ENCODE data around the gene TPT1.
"Not testable (repeated sequence)": the region's sequence is repeated elsewhere in the genome, so short reads cannot be mapped to it uniquely, and the experiment has no call there.

Gene TPT1

GRCh38 chr13:45341034-45341798 lies at the start of gene TPT1:
Gene TPT1 (minus strand): TSS chr13:45341183. CDS start chr13:45341069, 114 bp downstream.
- peak; percentile 100 for DNase-seq

DNA sequence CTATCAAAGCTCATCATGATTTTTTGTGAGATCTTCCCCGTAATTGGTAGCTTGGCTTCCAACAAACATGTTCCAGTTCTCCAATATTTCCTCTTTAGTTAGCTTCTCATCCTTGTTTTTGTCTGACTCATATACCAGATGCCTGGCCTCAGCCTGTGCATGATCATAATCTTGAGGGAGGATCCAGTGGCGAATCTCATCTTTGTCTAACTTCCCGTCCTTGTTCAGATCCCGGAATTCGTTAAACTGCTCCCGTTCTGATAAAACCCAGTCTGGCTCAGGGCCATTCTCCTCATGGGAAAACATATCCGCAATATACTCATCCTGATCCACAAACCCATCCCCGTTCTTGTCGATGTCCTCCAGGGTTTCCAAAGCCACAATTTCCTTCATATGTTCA lies 49.4 kb upstream of the TPT1 start:
- not testable (repeated sequence) for DNase-seq

DNA sequence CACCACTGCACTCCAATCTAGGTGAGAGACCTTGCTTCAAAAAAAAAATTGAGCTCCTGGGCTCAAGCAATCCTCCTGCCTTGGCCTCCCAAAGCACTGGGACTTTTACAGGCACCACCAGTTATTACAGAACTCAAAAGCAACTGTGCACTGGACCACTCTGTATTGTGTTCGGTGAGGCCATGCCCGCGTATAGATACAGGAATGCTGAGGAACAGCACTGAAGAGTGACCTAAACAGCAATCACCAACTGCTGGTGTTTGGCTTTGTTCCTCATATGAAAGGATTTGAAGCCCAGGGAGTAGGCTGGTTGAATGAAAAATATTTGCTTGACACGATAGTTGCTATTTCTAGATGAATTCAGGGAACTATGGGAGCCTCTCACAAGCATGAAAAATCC lies 47.7 kb upstream of the TPT1 start:
- DNase-seq: no peak

- not testable (repeated sequence) for DNase-seq
Observed at GRCh38 chr13:45386892-45387575, 46.1 kb upstream of the TPT1 start.

DNA sequence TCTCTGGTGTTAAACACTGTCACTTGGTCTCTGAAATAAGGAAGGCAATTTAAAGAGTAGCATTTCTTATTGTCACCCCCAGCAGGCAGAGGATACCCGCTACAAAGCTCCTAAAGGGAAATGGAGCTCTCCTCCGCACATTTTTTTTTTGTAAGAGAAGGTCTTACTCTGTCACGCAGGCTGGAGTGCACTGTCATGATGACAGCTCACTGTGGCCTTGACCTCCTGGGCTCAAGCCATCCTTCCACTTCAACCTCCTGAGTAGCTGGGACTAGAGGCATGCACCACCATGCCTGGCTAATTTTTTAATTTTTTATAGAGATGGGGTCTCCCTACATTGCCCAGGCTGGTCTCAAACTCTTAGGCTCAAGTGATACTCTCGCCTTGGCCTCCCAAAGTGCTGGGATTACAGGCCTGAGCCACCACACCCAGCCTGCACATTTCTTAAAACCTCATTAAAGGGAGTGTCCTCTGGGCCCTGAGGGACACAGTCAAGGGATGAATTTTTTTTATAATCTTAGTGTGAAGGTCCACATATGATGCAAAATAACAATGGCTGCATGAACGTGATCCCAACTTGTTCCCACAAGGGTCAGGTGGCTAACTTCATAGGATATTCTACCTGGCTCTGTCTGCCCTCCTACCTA lies 45.0 kb upstream of the TPT1 start:
- no peak for DNase-seq

DNA sequence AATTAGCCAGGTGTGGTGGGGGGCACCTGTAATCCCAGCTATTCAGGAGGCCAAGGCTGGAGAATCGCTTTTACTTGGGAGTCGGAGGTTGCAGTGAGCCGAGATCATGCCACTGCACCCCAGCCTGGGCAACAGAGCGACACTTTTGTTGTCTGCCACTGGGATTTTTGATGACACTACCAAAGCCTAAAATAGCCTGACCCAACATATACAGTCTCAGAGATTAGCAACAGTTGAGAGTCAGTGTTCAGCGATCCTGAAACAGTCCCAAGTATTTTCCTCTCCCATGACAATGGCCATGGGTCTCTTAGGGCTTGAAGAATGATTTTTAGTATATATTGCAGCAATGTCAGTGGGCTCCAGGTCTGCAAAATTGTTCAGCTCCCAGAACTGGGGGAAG lies 44.3 kb upstream of the TPT1 start:
- no peak for DNase-seq

GRCh38 chr13:45384474-45385174 lies 43.6 kb upstream of the TPT1 start:
- no peak for DNase-seq

GRCh38 chr13:45382739-45383138 lies 41.8 kb upstream of the TPT1 start:
- not testable (repeated sequence) for DNase-seq

- DNase-seq: no peak
Observed at GRCh38 chr13:45381196-45381595, 40.2 kb upstream of the TPT1 start.

DNA sequence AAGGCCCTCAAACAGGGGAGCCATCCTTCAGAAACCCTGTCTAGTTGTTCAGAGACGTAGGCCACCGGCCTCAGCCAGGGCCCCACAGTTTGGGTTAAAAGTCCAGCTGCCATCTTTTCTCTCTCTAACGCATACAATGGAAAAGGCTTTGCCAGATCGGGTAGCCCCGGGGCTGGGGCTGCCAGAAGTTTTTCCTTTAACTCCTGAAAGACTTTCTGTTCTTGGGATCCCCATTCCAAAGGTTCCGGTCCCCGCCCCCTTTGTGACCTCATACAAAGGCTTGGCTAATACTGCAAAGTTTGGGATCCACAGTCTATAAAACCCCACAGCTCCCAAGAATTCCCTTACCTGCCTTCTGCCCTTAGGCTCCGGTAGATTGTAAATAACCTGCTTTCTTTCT lies 39.7 kb upstream of the TPT1 start:
- not testable (repeated sequence) for DNase-seq

- not testable (repeated sequence) for DNase-seq
Observed at GRCh38 chr13:45379516-45379915, 38.5 kb upstream of the TPT1 start.

DNA sequence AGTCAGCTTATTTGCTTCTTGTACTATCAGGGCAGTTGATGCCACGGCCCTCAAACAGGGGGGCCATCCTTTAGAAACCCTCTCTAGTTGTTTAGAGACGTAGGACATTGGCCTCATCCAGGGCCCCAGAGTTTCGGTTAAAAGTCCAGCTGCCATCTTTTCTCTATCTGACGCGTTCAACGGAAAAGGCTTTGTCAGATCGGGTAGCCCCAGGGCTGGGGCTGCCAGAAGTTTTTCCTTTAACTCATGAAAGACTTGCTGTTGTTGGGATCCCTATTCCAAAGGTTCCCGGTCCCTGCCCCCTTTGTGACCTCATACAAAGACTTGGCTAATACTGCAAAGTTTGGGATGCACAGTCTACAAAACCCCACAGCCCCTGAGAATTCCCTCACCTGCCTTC lies 37.8 kb upstream of the TPT1 start:
- DNase-seq: not testable (repeated sequence)

GRCh38 chr13:45377314-45377713 lies 36.3 kb upstream of the TPT1 start:
- DNase-seq: not testable (repeated sequence)

GRCh38 chr13:45376651-45377050 lies 35.7 kb upstream of the TPT1 start:
- not testable (repeated sequence) for DNase-seq

DNA sequence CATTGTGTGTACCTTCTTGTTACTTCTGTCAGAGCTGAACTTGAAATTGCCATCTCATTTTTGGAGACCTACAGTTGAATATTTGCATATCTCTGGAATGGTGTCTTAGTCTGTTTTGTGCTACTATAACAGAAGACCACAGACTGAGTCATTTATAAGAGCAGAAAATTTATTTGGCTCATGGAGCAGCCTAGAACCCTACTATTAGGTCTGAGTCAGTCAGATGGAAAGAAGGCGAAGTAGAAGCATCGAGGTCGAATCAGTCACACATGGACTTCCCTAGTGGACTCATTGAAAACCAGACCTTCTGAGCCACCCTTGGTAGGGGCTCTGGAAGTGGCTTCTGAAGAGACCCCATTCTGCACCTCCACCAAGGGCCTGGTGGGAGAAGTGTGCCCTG lies 33.9 kb upstream of the TPT1 start:
- no peak for DNase-seq

GRCh38 chr13:45373162-45373547 lies 32.2 kb upstream of the TPT1 start:
- no peak for DNase-seq

DNA sequence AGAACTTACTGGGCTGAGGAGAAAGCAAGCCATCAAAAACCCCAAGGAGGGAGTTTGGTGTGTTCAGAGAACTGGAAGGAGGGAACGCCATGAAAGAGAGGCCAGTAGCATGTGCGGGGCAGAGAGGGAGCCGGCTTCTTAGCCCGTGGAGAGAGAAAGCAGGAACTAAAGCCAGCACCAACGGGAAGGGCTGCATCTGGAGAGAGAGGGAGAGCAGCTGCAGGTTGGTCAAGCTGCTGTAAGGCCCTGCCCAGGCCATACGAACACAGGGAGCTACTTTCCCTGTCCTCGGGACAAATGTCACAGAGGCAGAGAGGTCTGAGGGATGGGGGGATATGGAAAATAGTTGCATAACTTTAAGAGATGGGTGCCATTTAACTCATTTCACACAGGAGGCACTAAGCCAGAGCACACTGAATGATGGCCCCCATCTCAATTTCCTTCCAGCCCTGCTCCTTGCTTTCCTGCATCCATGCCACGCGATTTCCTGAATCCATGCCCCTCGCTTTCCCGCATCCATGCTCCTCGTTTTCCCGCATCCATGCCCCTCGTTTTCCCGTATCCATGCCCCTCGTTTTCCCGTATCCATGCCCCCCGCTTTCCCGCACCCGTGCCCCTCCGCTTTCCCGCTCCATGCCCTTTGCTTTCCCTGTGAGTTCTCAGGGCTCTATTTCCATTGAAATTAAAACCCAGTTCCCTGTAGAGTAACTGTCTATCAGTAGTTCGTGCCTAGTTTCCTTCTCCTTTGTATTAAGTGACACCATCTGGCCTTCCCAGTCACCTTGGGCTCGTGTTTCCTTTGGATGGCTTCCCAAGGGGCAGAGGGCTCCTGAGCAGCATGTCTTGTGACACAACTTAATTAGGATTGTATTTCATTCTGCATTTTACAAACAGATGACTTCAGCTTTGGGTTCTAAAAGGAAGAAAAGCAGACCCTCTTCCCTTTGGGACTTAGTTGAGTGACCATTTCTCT lies 31.5 kb upstream of the TPT1 start:
- no peak for DNase-seq

DNA sequence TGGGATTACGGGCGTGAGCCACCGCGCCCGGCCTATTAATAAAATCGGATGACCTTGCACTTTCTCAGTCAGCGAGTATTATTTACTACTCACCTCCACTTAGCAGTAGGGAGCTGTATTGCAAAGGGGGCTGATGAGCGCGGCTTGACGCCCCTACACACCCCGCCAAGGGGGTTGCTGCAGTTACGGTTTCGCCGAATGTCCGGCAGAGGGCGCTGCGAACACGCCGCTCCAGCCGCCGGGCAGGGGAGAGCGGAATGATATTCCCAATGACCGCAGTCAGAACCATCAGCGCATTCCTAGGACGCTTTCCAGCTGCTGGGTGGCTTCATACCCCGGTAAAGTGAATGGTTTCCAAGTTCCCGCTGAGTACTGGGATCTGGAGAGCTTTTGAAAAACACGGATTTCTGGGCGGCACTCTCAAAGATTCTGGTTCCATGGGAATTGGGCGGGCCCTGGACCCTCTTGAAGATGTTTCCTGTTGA lies 30.0 kb upstream of the TPT1 start:
- DNase-seq: peak; percentile 45 to 60

DNA sequence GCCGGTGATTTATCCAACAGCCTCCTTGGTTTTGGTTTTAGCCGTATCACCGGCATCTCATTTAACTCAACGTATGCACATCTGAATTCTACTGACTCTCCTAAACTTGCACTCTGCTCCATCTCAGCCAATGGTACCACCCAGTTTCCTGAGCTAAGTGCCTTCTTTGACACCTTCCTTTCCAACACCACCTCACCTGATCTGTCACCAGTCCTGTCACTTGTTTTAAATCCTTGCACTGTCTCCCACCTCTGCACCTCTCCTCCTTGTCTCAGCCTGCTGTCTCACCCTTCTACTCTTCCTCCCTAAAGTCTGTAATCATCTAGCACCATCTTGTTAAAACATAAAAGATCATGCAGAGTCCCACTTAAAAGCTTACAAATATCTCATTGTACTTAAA lies 28.1 kb upstream of the TPT1 start:
- no peak for DNase-seq

DNA sequence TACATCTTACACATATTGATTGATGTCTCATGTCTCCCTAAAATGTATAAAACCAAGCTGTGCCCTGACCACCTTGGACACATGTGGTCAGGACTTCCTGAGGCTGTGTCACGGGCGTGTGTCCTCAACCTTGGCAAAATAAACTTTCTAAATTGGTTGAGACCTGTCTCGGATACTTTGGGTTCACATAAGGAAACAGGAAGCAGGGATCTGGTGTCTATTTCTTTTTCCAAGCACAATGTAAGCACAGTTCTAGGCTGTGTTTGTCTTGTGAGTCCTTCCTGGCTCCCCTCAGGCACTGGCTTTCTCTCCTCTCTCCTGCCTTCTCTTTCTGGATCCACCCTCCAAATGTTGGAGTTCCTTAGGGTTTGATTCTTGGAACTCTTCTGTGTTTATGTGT lies 27.6 kb upstream of the TPT1 start:
- no peak for DNase-seq

DNA sequence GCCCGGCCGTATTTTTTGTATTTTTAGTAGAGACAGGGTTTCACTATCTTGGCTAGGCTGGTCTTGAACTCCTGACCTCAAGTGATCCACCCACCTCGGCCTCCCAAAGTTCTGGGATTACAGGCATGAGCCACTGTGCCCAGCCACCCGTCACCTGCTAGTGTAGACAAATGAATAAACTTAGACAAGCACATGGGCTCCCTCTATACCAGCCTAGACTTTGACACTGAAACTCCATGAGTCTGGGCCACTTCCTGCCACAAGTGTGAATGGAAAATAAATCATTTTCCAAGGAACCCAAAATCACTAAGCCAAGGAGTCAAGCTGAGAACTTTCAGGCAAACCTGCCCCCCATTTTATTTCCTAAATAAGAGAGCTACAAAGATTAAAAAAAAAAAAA lies 27.0 kb upstream of the TPT1 start:
- DNase-seq: peak in 1 of 2 donors; percentile 17

DNA sequence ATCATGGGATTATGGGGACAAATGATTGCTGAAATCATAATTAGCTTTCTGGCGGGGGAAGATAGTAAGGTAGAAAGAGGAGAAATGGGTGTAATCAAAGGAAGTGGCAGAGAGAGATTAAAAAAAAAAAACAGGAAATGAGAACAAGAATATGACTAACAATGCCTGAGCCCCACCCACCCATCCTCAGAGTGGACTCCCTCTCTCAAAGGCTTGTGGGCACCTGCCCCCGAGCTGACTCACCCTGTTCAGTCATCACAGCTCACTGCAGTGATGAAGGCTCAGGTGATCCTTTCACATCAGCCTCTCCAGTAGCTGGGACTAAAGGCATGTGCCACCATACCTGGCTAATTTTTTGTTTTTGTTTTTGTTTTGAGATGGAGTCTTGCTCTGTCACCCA lies 26.4 kb upstream of the TPT1 start:
- peak; percentile 87 to 91 for DNase-seq
